H1 (cell line): ENCODE data around the gene THUMPD2. TPM values are rescaled to one million over a fixed set of nuclear protein-coding genes. Genes with fewer than 3 reads are reported as not detected.

ENCODE experiments used
- CTCF ChIA-PET: fragments of 300-600 bp; sonication (Branson Sonifier 250); formaldehyde crosslinking; loops from one replicate; lab custom pipeline; 2021; ENCODE audit not compliant: partially characterized antibody; lab: Charles Lee
- POLR2A ChIA-PET: fragments of 300-600 bp; sonication (Branson Sonifier 250); formaldehyde crosslinking; loops from one replicate; lab custom pipeline; 2021; ENCODE audit warnings: inconsistent platforms; ENCODE audit not compliant: partially characterized antibody; lab: Charles Lee
- DNase-seq, 2 experiments: peaks; one replicate each; pipeline versions ENCODE4 v3.0.0 to v3.0.0-alpha.2; 2010 to 2022; ENCODE audit warnings: low spot score in 2 of 2, low read depth in 1 of 2, mixed read lengths in 1 of 2
- FAIRE-seq: peaks from 2 replicates; lab custom pipeline; 2011; peaks lifted over from hg19 to GRCh38; lab: Jason Lieb, UNC
- H2AFZ ChIP-seq: 2 replicates; pipeline ENCODE4 v1.8.1; 2012; ENCODE audit warnings: low read length, inconsistent platforms
- H2AK5ac ChIP-seq: 2 replicates; pipeline ENCODE4 v1.6.1; 2013; ENCODE audit warnings: low read depth, low read length
- H2BK120ac ChIP-seq: replicated peaks from 2 replicates; pipeline ENCODE3; 2013; ENCODE audit warnings: low read depth, low read length, inconsistent platforms
- H2BK12ac ChIP-seq: 2 replicates; pipeline ENCODE4 v1.6.1; 2013; ENCODE audit warnings: low read depth, low read length
- H2BK15ac ChIP-seq: 2 replicates; pipeline ENCODE4 v1.6.1; 2013; ENCODE audit warnings: low read length
- H2BK20ac ChIP-seq: 2 replicates; pipeline ENCODE4 v1.6.1; 2013; ENCODE audit warnings: low read length
- H2BK5ac ChIP-seq: 2 replicates; pipeline ENCODE4 v1.6.1; 2013; ENCODE audit warnings: low read depth, low read length
- H3K14ac ChIP-seq: 2 replicates; pipeline ENCODE4 v1.6.1; 2013; ENCODE audit warnings: inconsistent platforms; ENCODE audit not compliant: insufficient read length
- H3K18ac ChIP-seq: 2 replicates; pipeline ENCODE4 v1.6.1; 2013; ENCODE audit warnings: low read length; ENCODE audit errors: extremely low read depth
- H3K23ac ChIP-seq: 2 replicates; pipeline ENCODE4 v1.6.1; 2013; ENCODE audit warnings: inconsistent platforms; ENCODE audit not compliant: insufficient read length
- H3K23me2 ChIP-seq: 2 replicates; pipeline ENCODE4 v1.6.1; 2013; ENCODE audit warnings: low read depth, low read length
- H3K27ac ChIP-seq: 2 replicates; pipeline ENCODE4 v1.6.1; 2011; ENCODE audit warnings: low read depth, low read length, inconsistent platforms
- H3K27me3 ChIP-seq, 4 experiments: replicated peaks in 1 of 4; 1 replicate in 1 of 4; 2 replicates in 3 of 4; pipeline versions ENCODE4 v1.6.1 to v1.8.1; 2011 to 2013; ENCODE audit warnings: low read length in 3 of 4, mild to moderate bottlenecking in 3 of 4, inconsistent platforms in 2 of 4, mixed read lengths in 2 of 4, moderate library complexity in 1 of 4; ENCODE audit not compliant: control insufficient read depth in 3 of 4, insufficient read depth in 3 of 4; ENCODE audit errors: extremely low read depth in 1 of 4
- H3K36me3 ChIP-seq, 4 experiments: 2 replicates each; pipeline versions ENCODE4 v1.6.1 to v1.8.1; 2011 to 2013; ENCODE audit warnings: mild to moderate bottlenecking in 4 of 4, low read length in 3 of 4, moderate library complexity in 2 of 4, control low read depth in 1 of 4, inconsistent platforms in 1 of 4; ENCODE audit not compliant: insufficient read depth in 4 of 4, control insufficient read depth in 2 of 4
- H3K4ac ChIP-seq: replicated peaks from 2 replicates; pipeline ENCODE3; 2013; ENCODE audit warnings: low read length, low read depth, mixed read lengths, inconsistent platforms; ENCODE audit not compliant: insufficient read length
- H3K4me1 ChIP-seq, 4 experiments: replicated peaks in 1 of 4; 1 replicate in 1 of 4; 2 replicates in 3 of 4; pipeline versions ENCODE4 v1.6.1 to v1.8.1; 2011 to 2013; ENCODE audit warnings: low read length in 3 of 4, inconsistent platforms in 2 of 4, mixed read lengths in 1 of 4; ENCODE audit not compliant: insufficient read depth in 4 of 4, control insufficient read depth in 3 of 4
- H3K4me2 ChIP-seq, 2 experiments: 2 replicates each; pipeline versions ENCODE4 v1.6.1 to v1.8.1; 2011 to 2013; ENCODE audit warnings: low read depth in 2 of 2, low read length in 2 of 2, control low read depth in 1 of 2, inconsistent platforms in 1 of 2, mild to moderate bottlenecking in 1 of 2; ENCODE audit not compliant: insufficient read depth in 1 of 2
- H3K4me3 ChIP-seq, 4 experiments: fragments of 200-600, 300-600 bp in 1 of 4; sonication (generic), shearing (Covaris generic), sonication (Bioruptor Twin) in 1 of 4; 2 replicates each; pipeline versions ENCODE4 v1.5.1 to v1.8.1; 2011 to 2016; ENCODE audit warnings: low read length in 4 of 4, low read depth in 3 of 4, control low read depth in 2 of 4, inconsistent platforms in 2 of 4, mild to moderate bottlenecking in 2 of 4, mixed read lengths in 1 of 4, moderate library complexity in 1 of 4; ENCODE audit not compliant: insufficient read depth in 2 of 4; ENCODE audit errors: extremely low read depth in 1 of 4
- H3K56ac ChIP-seq: replicated peaks from 2 replicates; pipeline ENCODE3; 2013; ENCODE audit warnings: low read depth, mild to moderate bottlenecking, mixed read lengths, low read length, inconsistent platforms; ENCODE audit not compliant: insufficient read length
- H3K79me1 ChIP-seq: 2 replicates; pipeline ENCODE4 v1.6.1; 2013; ENCODE audit warnings: low read depth, low read length, control low read depth
- H3K79me2 ChIP-seq, 2 experiments: 2 replicates each; pipeline versions ENCODE4 v1.6.1 to v1.8.1; 2012 to 2013; ENCODE audit warnings: low read length in 2 of 2, mild to moderate bottlenecking in 2 of 2, inconsistent platforms in 1 of 2; ENCODE audit not compliant: insufficient read depth in 2 of 2, control insufficient read depth in 1 of 2
- H3K9ac ChIP-seq, 4 experiments: replicated peaks in 1 of 4; 1 replicate in 1 of 4; 2 replicates in 3 of 4; pipeline versions ENCODE4 v1.6.1 to v1.8.1; 2011 to 2013; ENCODE audit warnings: low read depth in 3 of 4, low read length in 3 of 4, control low read depth in 2 of 4, mild to moderate bottlenecking in 2 of 4, moderate library complexity in 2 of 4, inconsistent platforms in 1 of 4; ENCODE audit errors: extremely low read depth in 1 of 4
- H3K9me3 ChIP-seq, 2 experiments: 2 replicates each; pipeline versions ENCODE4 v1.6.1 to v1.8.1; 2012 to 2013; ENCODE audit warnings: mild to moderate bottlenecking in 2 of 2, moderate library complexity in 2 of 2, control low read depth in 1 of 2, inconsistent platforms in 1 of 2, low read depth in 1 of 2, low read length in 1 of 2, mixed read lengths in 1 of 2; ENCODE audit not compliant: insufficient read depth in 2 of 2
- H4K20me1 ChIP-seq, 2 experiments: replicated peaks in 1 of 2; 2 replicates each; pipeline versions ENCODE3 to v1.8.1; 2011 to 2013; ENCODE audit warnings: inconsistent platforms in 2 of 2, low read length in 2 of 2, mild to moderate bottlenecking in 1 of 2; ENCODE audit not compliant: insufficient read depth in 2 of 2, control insufficient read depth in 1 of 2
- H4K5ac ChIP-seq: 2 replicates; pipeline ENCODE4 v1.6.1; 2013; ENCODE audit warnings: low read length, low read depth, mixed read lengths, inconsistent platforms; ENCODE audit not compliant: insufficient read length
- H4K8ac ChIP-seq: 2 replicates; pipeline ENCODE4 v1.8.0; 2013; ENCODE audit warnings: mild to moderate bottlenecking, moderate library complexity, low read length, inconsistent platforms; ENCODE audit not compliant: insufficient read depth; ENCODE audit errors: extremely low read depth
- H4K91ac ChIP-seq: replicated peaks from 2 replicates; pipeline ENCODE3; 2013; ENCODE audit warnings: low read length, mixed read lengths, inconsistent platforms; ENCODE audit not compliant: insufficient read length
- ASH2L ChIP-seq: fragments of 200-600, 300-600 bp; sonication (generic); IDR thresholded peaks from one replicate; pipeline ENCODE4 v1.7.1; 2017; ENCODE audit warnings: low read length
- BCL11A ChIP-seq, 2 experiments: IDR thresholded peaks; one replicate each; pipeline ENCODE4 v1.6.1; 2011; ENCODE audit warnings: low read depth in 2 of 2, low read length in 2 of 2, mild to moderate bottlenecking in 2 of 2
- CBX8 ChIP-seq: fragments of 300-800, 300-1000 bp; sonication (generic); IDR thresholded peaks from 2 replicates; pipeline ENCODE4 v1.7.1; 2016; ENCODE audit warnings: low read depth, low read length, borderline replicate concordance
- CHD2 ChIP-seq: IDR thresholded peaks from 2 replicates; pipeline ENCODE4 v1.6.1; 2012; ENCODE audit warnings: low read length, improper control_type of control experiment
- CTBP2 ChIP-seq: IDR thresholded peaks from 2 replicates; pipeline ENCODE4 v1.7.0; 2011; ENCODE audit warnings: borderline replicate concordance, mild to moderate bottlenecking, moderate library complexity, mixed read lengths, low read length; ENCODE audit not compliant: insufficient read depth, insufficient read length
- HDAC2 ChIP-seq, 2 experiments: fragments of 300-600 bp in 1 of 2; sonication (generic) in 1 of 2; IDR thresholded peaks; 2 replicates each; pipeline ENCODE4 v1.6.1; 2011 to 2012; ENCODE audit warnings: low read depth in 2 of 2, low read length in 2 of 2, mild to moderate bottlenecking in 2 of 2, moderate library complexity in 2 of 2, borderline replicate concordance in 1 of 2, inconsistent platforms in 1 of 2
- RFX5 ChIP-seq: IDR thresholded peaks from 2 replicates; pipeline ENCODE4 v1.6.1; 2011; ENCODE audit warnings: low read depth, low read length, improper control_type of control experiment, borderline replicate concordance
- RNF2 ChIP-seq: fragments of 200-900, 300-1000 bp; sonication (generic); IDR thresholded peaks from 2 replicates; pipeline ENCODE4 v1.7.1; 2016; ENCODE audit warnings: borderline replicate concordance, low read depth, mild to moderate bottlenecking, antibody characterized with exemption, low read length; ENCODE audit not compliant: poor library complexity, severe bottlenecking; ENCODE audit errors: missing control alignments
- RXRA ChIP-seq: IDR thresholded peaks from 2 replicates; pipeline ENCODE4 v1.6.1; 2011; ENCODE audit warnings: low read depth, mild to moderate bottlenecking, low read length, moderate library complexity; ENCODE audit not compliant: insufficient read depth
- TAF7 ChIP-seq: optimal IDR thresholded peaks from 2 replicates; pipeline ENCODE3; 2011; ENCODE audit warnings: low read depth, mild to moderate bottlenecking, inconsistent platforms, low read length, moderate library complexity, borderline replicate concordance
- WGBS, 2 experiments: shearing (Covaris generic) in 1 of 2; methylation state at CpG; one replicate each; pipeline versions ENCODE4 v1.1.6 to v1.1.7; 2013 to 2015; ENCODE audit warnings: low lambda C conversion rate in 2 of 2, mixed read lengths in 2 of 2, inconsistent platforms in 1 of 2, low coverage in 1 of 2, missing lambda C conversion rate in 1 of 2; ENCODE audit not compliant: insufficient replicate concordance in 2 of 2, insufficient coverage in 1 of 2, insufficient read length in 1 of 2; ENCODE audit errors: extremely low coverage in 1 of 2, missing lambda C conversion rate in 1 of 2; 5-methylcytosine and 5-hydroxymethylcytosine counted together
- polyA plus RNA-seq, 7 experiments: library from polyadenylated mRNA; depleted of rRNA in 3 of 7; stranded (reverse) in 5 of 7; unstranded in 2 of 7; fragments of >200 nt in 5 of 7; fragments of 200-250 nt in 2 of 7; gene quantifications; 1 replicate in 5 of 7; 2 replicates in 1 of 7; 4 replicates in 1 of 7; pipeline versions ENCODE4 v1.2.1 to v1.2.3, GENCODE V29; 2011 to 2013; ENCODE audit warnings: missing spikeins in 2 of 7, mixed read lengths in 2 of 7
- total RNA-seq: library from RNA; stranded (reverse); fragmentation: NEBNext Ultra II Directional; extraction: Animal tissue kit (Norgen Biotek cat#: 25700); gene quantifications from 2 replicates; pipeline ENCODE4 v1.2.1, GENCODE V29; 2021
- TF ChIP-seq, protein P1 (sequence below): IDR thresholded peaks from 2 replicates; pipeline ENCODE4 v1.6.1; 2012; ENCODE audit warnings: low read length, inconsistent platforms

Gene THUMPD2
- total and polyA plus RNA-seq, 2 of the 8 experiments (the other 6 are each of a cell fraction or from before 2014, with no cell fraction given) = 8.6 to 17.0 TPM

DNA sequence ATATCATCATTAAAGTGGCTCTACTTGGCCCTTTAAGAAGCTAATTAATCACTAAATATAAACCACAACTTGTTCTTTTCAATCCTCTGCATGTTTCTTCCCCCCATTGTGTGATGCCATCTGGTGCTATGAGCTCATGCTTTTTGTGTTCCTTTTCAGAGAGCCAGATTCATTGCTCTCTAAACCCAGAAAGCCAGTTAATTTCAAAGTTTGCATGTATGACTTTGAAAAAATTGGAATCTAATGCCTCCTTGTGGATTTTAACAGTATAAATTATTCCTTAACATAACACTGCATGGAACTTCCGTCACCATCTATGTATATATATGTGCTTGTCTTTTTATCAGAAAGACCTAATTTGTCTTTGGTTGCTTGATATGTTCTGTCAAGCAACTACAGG is 82.2 kb downstream of the THUMPD2 start:
- no peak overlapping the region for H3K23ac ChIP-seq
- H3K9me3 ChIP-seq = peaks cover under 1 to 6% of the 10 kb centered on the region in 2 experiments; a peak in 2 of 4 replicates
- H3K4me2 ChIP-seq = no peak overlapping the region
- no peaks in the 10 kb centered on the region for H4K20me1 ChIP-seq
- no peak for DNase-seq
- no peak overlapping the region for H3K18ac ChIP-seq
- peaks cover 0 to 2% (median 0%) of the 10 kb centered on the region in 4 experiments; a peak in 2 of 8 replicates for H3K36me3 ChIP-seq
- H2BK12ac ChIP-seq = no peak overlapping the region
- no peak overlapping the region for H2BK120ac ChIP-seq
- no peak overlapping the region for H2BK20ac ChIP-seq
- no peak overlapping the region for H3K27ac ChIP-seq
- no peak for FAIRE-seq
- no peak overlapping the region for H2AK5ac ChIP-seq
- ChIA-PET POLR2A (interaction anchor here (1.1 to 1.3 kb wide), 2 partner anchors 9 kb away, joined by 3 read pairs; no protein-coding TSS in a partner anchor), CTCF (interaction anchor here (0.8 to 1.7 kb wide), 7 partner anchors 11 to 103 kb away, joined by 3 to 9 read pairs (median 3); no protein-coding TSS in a partner anchor)
- H3K4me3 ChIP-seq = no peak overlapping the region
- H4K5ac ChIP-seq = no peak overlapping the region
- no peaks in the 10 kb centered on the region; a peak in 1 of 7 replicates for H3K27me3 ChIP-seq
- no peak overlapping the region for H3K56ac ChIP-seq
- 89% methylated on average over 1 of the region's 1 CpG; no CpG with 5 or more reads in 1 of the 2 experiments for WGBS, 2 experiments
- no peak overlapping the region for H3K14ac ChIP-seq
- no peaks in the 10 kb centered on the region for H3K79me1 ChIP-seq
- no peaks in the 10 kb centered on the region for H3K23me2 ChIP-seq
- H3K9ac ChIP-seq = no peak overlapping the region
- H3K4ac ChIP-seq = no peak overlapping the region
- no peaks in the 10 kb centered on the region for H3K79me2 ChIP-seq
- no peak overlapping the region for H4K8ac ChIP-seq
- peaks cover 0 to 2% (median 0%) of the 10 kb centered on the region in 4 experiments; a peak in 2 of 7 replicates for H3K4me1 ChIP-seq
- no peak overlapping the region for H2AFZ ChIP-seq
- no peak overlapping the region for H2BK5ac ChIP-seq
- no peak overlapping the region for H2BK15ac ChIP-seq
- no peak overlapping the region for H4K91ac ChIP-seq
- TF ChIP-seq CBX8 (no peak), HDAC2 (IDR thresholded peaks at IDR 0.05; ENCODE audit: borderline replicate concordance in 1 of 2, low read depth in 2 of 2, low read length in 2 of 2) (no peak), ASH2L (no peak), CHD2 (no peak), TAF7 (no peak), RFX5 (no peak), RXRA (no peak), BCL11A (IDR thresholded peaks at IDR 0.05; ENCODE audit: low read depth in 2 of 2, low read length in 2 of 2) (no peak), CTBP2 (no peak), RNF2 (no peak)
- TF ChIP-seq, protein P1, sequence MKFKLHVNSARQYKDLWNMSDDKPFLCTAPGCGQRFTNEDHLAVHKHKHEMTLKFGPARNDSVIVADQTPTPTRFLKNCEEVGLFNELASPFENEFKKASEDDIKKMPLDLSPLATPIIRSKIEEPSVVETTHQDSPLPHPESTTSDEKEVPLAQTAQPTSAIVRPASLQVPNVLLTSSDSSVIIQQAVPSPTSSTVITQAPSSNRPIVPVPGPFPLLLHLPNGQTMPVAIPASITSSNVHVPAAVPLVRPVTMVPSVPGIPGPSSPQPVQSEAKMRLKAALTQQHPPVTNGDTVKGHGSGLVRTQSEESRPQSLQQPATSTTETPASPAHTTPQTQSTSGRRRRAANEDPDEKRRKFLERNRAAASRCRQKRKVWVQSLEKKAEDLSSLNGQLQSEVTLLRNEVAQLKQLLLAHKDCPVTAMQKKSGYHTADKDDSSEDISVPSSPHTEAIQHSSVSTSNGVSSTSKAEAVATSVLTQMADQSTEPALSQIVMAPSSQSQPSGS = no peak
